ENCODE data around the gene R3HDM2. TPM values are rescaled to one million over a fixed set of nuclear protein-coding genes. Genes with fewer than 3 reads are reported as not detected.

R3HDM2 gene
- total and polyA plus RNA-seq, 4 donors, result 11.3 to 75.4 (median 39.2) TPM

DNA sequence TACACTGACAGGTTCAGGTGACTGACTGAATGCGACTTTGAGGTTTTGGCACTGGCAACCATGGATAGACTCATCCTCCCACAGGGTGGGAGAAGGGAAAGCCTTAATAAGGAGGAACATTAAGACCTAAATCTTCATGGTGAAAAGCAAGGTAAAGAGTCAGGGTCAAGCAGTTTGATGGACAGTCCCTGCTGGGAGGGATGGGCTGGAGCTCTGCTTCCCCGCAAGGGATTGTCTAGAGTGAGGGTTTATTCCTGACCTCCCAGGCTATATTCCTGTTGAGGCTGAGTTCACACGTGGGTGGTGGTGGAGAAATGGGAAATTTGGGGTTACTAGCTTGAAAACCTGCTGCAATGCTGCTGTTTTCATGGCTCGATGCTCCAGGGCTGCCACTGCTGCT is 170.5 kb downstream of the R3HDM2 start:
- Histone ChIP-seq H3K36me3 (ENCODE audit: control insufficient read depth in 1 of 2, insufficient read depth in 2 of 2, low read length in 1 of 2) (peaks cover 0 to 7% of the 10 kb centered on the region in 2 donors), H3K9me3 (ENCODE audit: control insufficient read depth, low read length) (no peaks in the 10 kb centered on the region), H3K27ac (ENCODE audit: low read depth in 1 of 2, low read length in 2 of 2) (no peak overlapping the region), H3K4me1 (ENCODE audit: control insufficient read depth in 1 of 2, insufficient read depth in 2 of 2, low read length in 2 of 2) (no peaks in the 10 kb centered on the region), H3K4me3 (ENCODE audit: low read length in 2 of 2) (no peak overlapping the region), H3K27me3 (ENCODE audit: control insufficient read depth in 1 of 2, insufficient read depth in 2 of 2, low read length in 1 of 2) (no peaks in the 10 kb centered on the region)
- WGBS, 2 donors, result 87 to 88% methylated on average over 4 of the region's 4 CpGs
- ATAC-seq (ENCODE audit: low FRiP score), result no peak
- intact Hi-C loops (cut with DNase I), result no loop called here
- DNase-seq, result no peak

DNA sequence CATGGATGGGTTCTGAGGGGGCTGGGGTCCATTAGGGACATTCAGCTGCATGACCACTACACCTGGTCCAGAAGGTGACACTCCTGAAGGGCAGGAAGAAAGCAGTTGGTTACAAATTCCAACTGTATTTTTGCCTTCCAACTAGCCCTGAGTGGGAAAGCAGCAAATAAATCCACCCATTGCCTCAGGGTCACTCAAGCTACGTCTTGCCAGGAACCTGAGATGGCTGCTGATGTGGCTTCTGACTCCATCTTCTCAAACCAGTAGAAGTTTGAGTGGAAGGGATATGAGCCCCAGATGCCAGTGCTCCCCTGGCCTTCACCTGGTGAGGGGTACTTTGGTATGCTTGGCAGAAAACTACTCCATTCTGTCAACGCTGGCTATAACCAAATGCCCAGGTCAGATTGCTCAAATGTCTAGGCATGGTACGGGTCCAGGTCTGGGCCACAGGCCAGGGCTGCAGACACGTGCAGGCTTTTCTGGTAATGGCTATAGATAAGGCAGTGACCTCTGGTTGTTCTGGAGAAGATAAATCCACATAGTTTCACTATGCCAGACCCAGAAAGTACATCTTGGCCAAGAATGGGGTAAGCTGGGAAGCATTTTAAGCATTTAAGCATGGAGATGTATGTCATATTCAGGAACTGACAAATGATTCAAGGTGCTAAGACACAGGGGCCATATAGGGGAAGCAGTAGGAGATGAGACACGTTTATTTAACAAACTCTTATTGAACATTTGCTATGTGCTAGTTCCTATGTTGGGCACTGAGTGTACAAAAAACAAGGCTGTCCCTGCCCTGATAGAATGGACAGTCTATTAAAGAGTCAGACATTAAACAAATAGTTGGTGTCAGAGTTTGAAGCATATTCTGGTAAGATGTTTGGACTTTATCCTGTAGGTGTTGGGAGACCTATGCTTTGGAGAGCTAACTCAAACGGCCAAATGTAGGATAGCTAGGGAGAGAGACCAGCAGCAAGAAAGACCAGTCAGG is 171.6 kb downstream of the R3HDM2 start:
- H3K27me3 ChIP-seq (ENCODE audit: control insufficient read depth in 1 of 2, insufficient read depth in 2 of 2, low read length in 1 of 2), result no peaks in the 10 kb centered on the region
- intact Hi-C loops (cut with DNase I), result no loop called here
- H3K27ac ChIP-seq (ENCODE audit: low read depth in 1 of 2, low read length in 2 of 2), result no peak overlapping the region
- no peaks in the 10 kb centered on the region for H3K4me1 ChIP-seq (ENCODE audit: control insufficient read depth in 1 of 2, insufficient read depth in 2 of 2, low read length in 2 of 2)
- H3K9me3 ChIP-seq (ENCODE audit: control insufficient read depth, low read length), result no peaks in the 10 kb centered on the region
- peaks cover 0 to 7% of the 10 kb centered on the region in 2 donors for H3K36me3 ChIP-seq (ENCODE audit: control insufficient read depth in 1 of 2, insufficient read depth in 2 of 2, low read length in 1 of 2)
- H3K4me3 ChIP-seq (ENCODE audit: low read length in 2 of 2), result no peak overlapping the region
- DNase-seq, result no peak
- 8 to 19% methylated on average over 6 of the region's 6 CpGs for WGBS, 2 donors
- ATAC-seq (ENCODE audit: low FRiP score), result no peak

- Histone ChIP-seq H3K4me3 (ENCODE audit: low read length in 2 of 2) (no peak overlapping the region), H3K36me3 (ENCODE audit: control insufficient read depth in 1 of 2, insufficient read depth in 2 of 2, low read length in 1 of 2) (peaks cover 0 to 6% of the 10 kb centered on the region in 2 donors), H3K4me1 (ENCODE audit: control insufficient read depth in 1 of 2, insufficient read depth in 2 of 2, low read length in 2 of 2) (no peaks in the 10 kb centered on the region), H3K27me3 (ENCODE audit: control insufficient read depth in 1 of 2, insufficient read depth in 2 of 2, low read length in 1 of 2) (no peaks in the 10 kb centered on the region), H3K9me3 (ENCODE audit: control insufficient read depth, low read length) (no peaks in the 10 kb centered on the region), H3K27ac (ENCODE audit: low read depth in 1 of 2, low read length in 2 of 2) (no peak overlapping the region)
- no peak for DNase-seq
- 86% methylated on average over 6 of the region's 6 CpGs for WGBS, 2 donors
- intact Hi-C loops (cut with DNase I), result no loop called here
- no peak for ATAC-seq (ENCODE audit: low FRiP score)
These were observed 174.9 kb downstream of the R3HDM2 start for GRCh38 chr12:57255916-57256315.

DNA sequence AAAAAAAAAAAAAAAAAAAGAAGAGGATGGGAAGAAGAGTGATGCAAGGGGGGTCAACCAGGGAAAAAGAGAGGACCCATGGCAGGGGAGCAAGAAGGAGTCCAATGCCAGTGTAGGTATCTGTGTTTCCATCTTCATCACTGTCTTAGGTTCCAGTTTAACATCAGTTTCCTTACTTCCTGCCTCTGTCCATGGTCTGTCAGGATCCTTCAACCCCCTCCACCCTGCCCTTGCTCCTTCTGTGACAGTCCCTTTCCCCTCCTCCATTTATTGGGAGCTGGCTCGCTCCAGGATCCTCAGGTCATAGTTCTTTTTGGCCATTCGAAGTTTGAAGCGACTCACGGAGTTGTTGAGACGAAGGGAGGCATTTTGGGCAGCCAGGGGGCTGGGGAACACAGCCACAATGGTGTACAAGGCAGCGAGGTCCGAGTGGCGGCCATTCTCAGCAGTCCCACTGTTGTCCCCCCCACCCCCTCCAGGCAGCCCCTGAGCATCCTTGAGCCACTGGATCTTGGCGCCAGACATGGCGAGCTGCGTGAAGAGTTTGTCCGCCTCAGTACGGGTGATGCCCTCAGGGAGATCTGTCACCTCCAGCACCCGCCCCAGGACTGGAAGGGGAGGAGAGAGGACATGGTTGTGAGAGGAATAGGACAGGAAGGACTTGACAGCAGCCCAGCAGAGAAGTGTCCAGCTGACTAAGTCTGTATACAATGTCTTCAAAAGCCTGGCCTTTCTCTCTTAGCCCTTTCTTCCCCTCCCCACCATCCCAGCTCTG is 176.2 kb downstream of the R3HDM2 start:
- Histone ChIP-seq H3K27ac (ENCODE audit: low read depth in 1 of 2, low read length in 2 of 2) (no peak overlapping the region), H3K36me3 (ENCODE audit: control insufficient read depth in 1 of 2, insufficient read depth in 2 of 2, low read length in 1 of 2) (peaks cover 0 to 3% of the 10 kb centered on the region in 2 donors), H3K4me3 (ENCODE audit: low read length in 2 of 2) (no peak overlapping the region), H3K4me1 (ENCODE audit: control insufficient read depth in 1 of 2, insufficient read depth in 2 of 2, low read length in 2 of 2) (no peaks in the 10 kb centered on the region), H3K27me3 (ENCODE audit: control insufficient read depth in 1 of 2, insufficient read depth in 2 of 2, low read length in 1 of 2) (no peaks in the 10 kb centered on the region), H3K9me3 (ENCODE audit: control insufficient read depth, low read length) (no peaks in the 10 kb centered on the region)
- intact Hi-C loops (cut with DNase I), result no loop called here
- ATAC-seq (ENCODE audit: low FRiP score) (no peak), DNase-seq (no peak)
- 91 to 95% methylated on average over 13 to 14 of the region's 14 CpGs for WGBS, 2 donors

DNA sequence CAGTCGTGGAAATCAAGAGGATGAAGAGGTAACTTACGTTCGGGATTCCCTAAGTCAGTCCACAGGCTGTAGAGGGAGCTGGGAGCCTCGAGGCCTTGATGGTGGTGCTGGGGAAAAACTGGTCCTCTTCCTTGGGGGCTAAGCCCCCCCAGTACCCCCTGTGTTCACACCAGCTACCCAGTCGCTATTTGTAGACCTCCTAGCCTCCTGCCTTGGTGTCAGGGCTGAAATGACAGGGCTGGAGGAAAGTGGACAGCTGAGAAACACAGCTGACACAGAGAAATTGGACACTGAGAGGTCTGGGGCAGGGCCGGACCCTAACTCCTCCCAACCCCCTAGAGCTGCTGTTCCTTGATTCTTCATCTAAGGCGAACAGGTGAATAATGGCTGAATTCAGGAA is 179.9 kb downstream of the R3HDM2 start, which contains the start of gene STAC3:
STAC3 (minus strand) TSS at position 232 of the 400 bp plus-strand sequence. CDS start 1,551 bp downstream, outside the sequence.
- DNase-seq (no peak), ATAC-seq (ENCODE audit: low FRiP score) (no peak)
- H3K9me3 ChIP-seq (ENCODE audit: control insufficient read depth, low read length), result no peaks in the 10 kb centered on the region
- H3K4me1 ChIP-seq (ENCODE audit: control insufficient read depth in 1 of 2, insufficient read depth in 2 of 2, low read length in 2 of 2), result no peaks in the 10 kb centered on the region
- no peak within 1 kb of the TSS for H3K4me3 ChIP-seq (ENCODE audit: low read length in 2 of 2)
- WGBS, 2 donors, result 41 to 58% methylated on average over 7 of the region's 7 CpGs
- intact Hi-C loops (cut with DNase I), result no loop called here
- H3K27me3 ChIP-seq (ENCODE audit: control insufficient read depth in 1 of 2, insufficient read depth in 2 of 2, low read length in 1 of 2), result no peaks in the 10 kb centered on the region
- no peaks in the 10 kb centered on the region for H3K36me3 ChIP-seq (ENCODE audit: control insufficient read depth in 1 of 2, insufficient read depth in 2 of 2, low read length in 1 of 2)
- no peak within 1 kb of the TSS for H3K27ac ChIP-seq (ENCODE audit: low read depth in 1 of 2, low read length in 2 of 2)

DNA sequence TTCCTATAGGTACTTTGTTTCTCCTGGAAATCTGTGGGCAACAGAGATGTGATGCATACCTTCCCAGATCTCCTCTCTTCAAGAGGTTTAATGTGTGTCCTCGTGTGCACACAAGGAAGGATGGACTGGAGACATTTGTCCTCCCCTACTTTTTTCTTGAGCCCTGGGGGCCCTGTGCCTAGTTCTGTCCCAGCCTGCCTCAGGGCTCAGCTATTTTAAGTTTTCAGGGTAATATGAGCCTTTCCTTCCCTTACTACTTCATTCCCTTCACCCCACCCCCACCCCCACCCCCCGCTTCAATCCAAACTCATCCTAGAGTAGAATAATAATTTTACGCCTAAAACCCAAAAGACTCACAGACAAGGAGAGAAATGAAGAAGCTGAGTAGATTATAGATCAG is 180.3 kb downstream of the R3HDM2 start:
- no peaks in the 10 kb centered on the region for H3K4me1 ChIP-seq (ENCODE audit: control insufficient read depth in 1 of 2, insufficient read depth in 2 of 2, low read length in 2 of 2)
- DNase-seq (no peak), ATAC-seq (ENCODE audit: low FRiP score) (no peak)
- no peaks in the 10 kb centered on the region for H3K27me3 ChIP-seq (ENCODE audit: control insufficient read depth in 1 of 2, insufficient read depth in 2 of 2, low read length in 1 of 2)
- H3K4me3 ChIP-seq (ENCODE audit: low read length in 2 of 2), result no peak overlapping the region
- WGBS, 2 donors, result 46 to 63% methylated on average over 3 of the region's 3 CpGs
- H3K9me3 ChIP-seq (ENCODE audit: control insufficient read depth, low read length), result no peaks in the 10 kb centered on the region
- H3K27ac ChIP-seq (ENCODE audit: low read depth in 1 of 2, low read length in 2 of 2), result no peak overlapping the region
- H3K36me3 ChIP-seq (ENCODE audit: control insufficient read depth in 1 of 2, insufficient read depth in 2 of 2, low read length in 1 of 2), result no peaks in the 10 kb centered on the region
- intact Hi-C loops (cut with DNase I), result no loop called here

- no peak for ATAC-seq (ENCODE audit: low FRiP score)
- no peaks in the 10 kb centered on the region for H3K9me3 ChIP-seq (ENCODE audit: control insufficient read depth, low read length)
- no peak for DNase-seq
- H3K27ac ChIP-seq (ENCODE audit: low read depth in 1 of 2, low read length in 2 of 2), result no peak overlapping the region
- H3K4me3 ChIP-seq (ENCODE audit: low read length in 2 of 2), result no peak overlapping the region
- no peaks in the 10 kb centered on the region for H3K4me1 ChIP-seq (ENCODE audit: control insufficient read depth in 1 of 2, insufficient read depth in 2 of 2, low read length in 2 of 2)
- WGBS, 2 donors, result 80 to 82% methylated on average over 7 of the region's 7 CpGs
- no peaks in the 10 kb centered on the region for H3K27me3 ChIP-seq (ENCODE audit: control insufficient read depth in 1 of 2, insufficient read depth in 2 of 2, low read length in 1 of 2)
- no peaks in the 10 kb centered on the region for H3K36me3 ChIP-seq (ENCODE audit: control insufficient read depth in 1 of 2, insufficient read depth in 2 of 2, low read length in 1 of 2)
- intact Hi-C loops (cut with DNase I), result no loop called here
These were observed 181.7 kb downstream of the R3HDM2 start for GRCh38 chr12:57248934-57249742.

DNA sequence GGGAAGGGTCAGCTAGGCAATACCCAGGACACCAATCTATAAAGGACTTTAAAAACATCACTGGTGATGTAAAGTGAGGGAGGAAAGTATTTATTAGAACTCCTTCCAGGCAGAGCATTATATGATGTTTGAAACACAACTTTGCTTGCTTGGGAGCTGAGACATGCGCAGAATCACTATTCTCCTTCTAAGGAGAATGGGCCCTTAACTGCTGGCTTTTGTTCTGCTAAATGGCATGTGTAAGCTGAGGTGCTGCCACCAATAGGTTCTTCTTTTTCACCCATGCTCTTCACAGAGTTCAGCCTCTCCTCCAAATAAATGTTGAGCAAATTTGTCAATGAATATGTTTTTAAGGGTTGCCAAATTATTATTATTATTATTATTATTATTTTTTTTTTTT is 183.8 kb downstream of the R3HDM2 start:
- no peaks in the 10 kb centered on the region for H3K27me3 ChIP-seq (ENCODE audit: control insufficient read depth in 1 of 2, insufficient read depth in 2 of 2, low read length in 1 of 2)
- no peak for ATAC-seq (ENCODE audit: low FRiP score)

More for the DNA sequence above, 183.8 kb downstream of the R3HDM2 start:
- Histone ChIP-seq H3K4me1 (ENCODE audit: control insufficient read depth in 1 of 2, insufficient read depth in 2 of 2, low read length in 2 of 2) (no peaks in the 10 kb centered on the region), H3K4me3 (ENCODE audit: low read length in 2 of 2) (no peak overlapping the region), H3K27ac (ENCODE audit: low read depth in 1 of 2, low read length in 2 of 2) (no peak overlapping the region), H3K36me3 (ENCODE audit: control insufficient read depth in 1 of 2, insufficient read depth in 2 of 2, low read length in 1 of 2) (no peaks in the 10 kb centered on the region), H3K9me3 (ENCODE audit: control insufficient read depth, low read length) (no peaks in the 10 kb centered on the region)
- no peak for DNase-seq
- intact Hi-C loops (cut with DNase I), result no loop called here
- 92 to 97% methylated on average over 1 of the region's 1 CpG for WGBS, 2 donors
